Measurements from ENCODE around the gene FADS6.

DNA sequence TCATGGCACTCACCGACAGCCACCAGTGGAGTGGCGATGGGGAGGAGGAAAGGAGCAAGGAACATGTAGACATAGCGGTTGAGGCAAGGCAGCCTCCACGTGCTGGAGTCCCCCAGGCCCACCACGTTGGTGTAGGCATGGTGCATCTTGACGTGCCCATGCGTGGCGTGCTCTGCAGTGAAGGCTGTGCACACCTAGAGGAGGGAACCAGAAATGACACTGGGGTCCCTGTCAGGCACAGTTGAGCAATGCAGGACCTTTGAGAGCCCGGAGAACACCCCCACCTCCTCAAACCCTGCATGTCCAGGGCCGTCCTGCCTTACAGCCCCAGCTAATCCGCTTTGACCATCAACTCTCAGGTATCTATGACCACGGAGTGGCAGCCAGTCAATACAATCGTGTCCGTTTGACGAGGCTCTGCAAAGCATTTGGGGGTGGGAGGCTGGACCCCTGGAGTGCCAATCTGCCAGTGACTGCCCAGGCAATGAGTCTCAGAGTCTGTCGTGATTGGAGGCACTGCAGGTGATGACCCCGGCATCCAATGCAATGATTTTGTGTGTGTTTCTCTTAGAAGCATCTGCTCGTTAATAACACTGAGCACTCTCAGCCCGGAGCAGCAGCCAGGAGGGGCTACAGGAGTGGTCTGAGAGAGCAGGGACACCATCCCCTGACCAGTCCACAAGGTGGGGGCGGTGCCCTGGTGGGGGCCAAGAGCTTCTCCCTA is 10.8 kb downstream of the FADS6 start:
- TF ChIP-seq, protein P1, sequence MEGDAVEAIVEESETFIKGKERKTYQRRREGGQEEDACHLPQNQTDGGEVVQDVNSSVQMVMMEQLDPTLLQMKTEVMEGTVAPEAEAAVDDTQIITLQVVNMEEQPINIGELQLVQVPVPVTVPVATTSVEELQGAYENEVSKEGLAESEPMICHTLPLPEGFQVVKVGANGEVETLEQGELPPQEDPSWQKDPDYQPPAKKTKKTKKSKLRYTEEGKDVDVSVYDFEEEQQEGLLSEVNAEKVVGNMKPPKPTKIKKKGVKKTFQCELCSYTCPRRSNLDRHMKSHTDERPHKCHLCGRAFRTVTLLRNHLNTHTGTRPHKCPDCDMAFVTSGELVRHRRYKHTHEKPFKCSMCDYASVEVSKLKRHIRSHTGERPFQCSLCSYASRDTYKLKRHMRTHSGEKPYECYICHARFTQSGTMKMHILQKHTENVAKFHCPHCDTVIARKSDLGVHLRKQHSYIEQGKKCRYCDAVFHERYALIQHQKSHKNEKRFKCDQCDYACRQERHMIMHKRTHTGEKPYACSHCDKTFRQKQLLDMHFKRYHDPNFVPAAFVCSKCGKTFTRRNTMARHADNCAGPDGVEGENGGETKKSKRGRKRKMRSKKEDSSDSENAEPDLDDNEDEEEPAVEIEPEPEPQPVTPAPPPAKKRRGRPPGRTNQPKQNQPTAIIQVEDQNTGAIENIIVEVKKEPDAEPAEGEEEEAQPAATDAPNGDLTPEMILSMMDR (IDR thresholded peaks at IDR 0.05; ENCODE audit: low read depth, low read length), result no peak
- no peak for TF ChIP-seq EZH2phosphoT487 (IDR thresholded peaks at IDR 0.05; ENCODE audit: low read depth)
